ENCODE measurements around the gene CPLX4.

DNA sequence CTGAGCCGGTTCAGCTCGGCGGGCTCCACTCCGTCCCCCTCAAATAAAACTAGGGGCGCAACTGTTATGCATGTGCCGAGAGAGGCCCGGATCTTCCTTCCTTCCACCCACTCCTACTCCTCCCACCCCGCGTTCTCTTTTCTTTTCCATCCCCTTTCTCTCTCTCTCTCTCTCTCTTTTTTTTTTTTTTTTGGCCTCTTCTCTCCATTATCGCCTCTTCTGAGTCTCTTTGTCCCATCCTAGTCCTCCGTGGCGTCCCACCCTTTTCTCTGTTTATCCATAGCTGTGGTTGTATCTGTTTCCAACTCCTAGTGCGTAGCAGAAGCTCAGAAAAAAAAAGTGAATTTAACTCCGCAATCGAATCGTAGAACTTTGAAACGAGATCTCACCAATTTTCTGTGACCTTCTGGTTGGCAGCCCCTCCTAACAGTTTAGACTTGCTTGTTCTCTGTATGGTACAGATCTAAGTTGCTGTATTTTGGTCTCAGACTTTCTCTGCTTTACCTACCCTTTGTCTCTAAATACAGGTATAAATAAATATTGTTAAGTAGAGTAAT is 48.8 kb downstream of the CPLX4 start:
- no peak for TF ChIP-seq POLR2A (IDR thresholded peaks at IDR 0.05; ENCODE audit: low read depth, low read length)
- TF ChIP-seq POLR2AphosphoS5 (IDR thresholded peaks at IDR 0.05; ENCODE audit: low read depth, low read length), result no peak

Measured in GM12892 (cell line).